NCI-H2029 treated with DMSO at 0.1 percent for 48 hours (cell line): ENCODE measurements around the gene CELF6.

ENCODE experiments used
- DNase-seq: peaks from one replicate; lab custom pipeline; 2025; lab: John Stamatoyannopoulos, UW

The CELF6 gene

GRCh38 chr15:72271895-72272212, 48.1 kb downstream of the CELF6 start:
- DNase-seq = no peak

- no peak for DNase-seq
Observed at GRCh38 chr15:72271221-72271620, 48.7 kb downstream of the CELF6 start.

- no peak for DNase-seq
Observed at GRCh38 chr15:72269739-72270138, 50.2 kb downstream of the CELF6 start.

GRCh38 chr15:72265031-72265430, 54.9 kb downstream of the CELF6 start:
- no peak for DNase-seq

GRCh38 chr15:72252663-72253299, 67.2 kb downstream of the CELF6 start:
- DNase-seq = no peak

GRCh38 chr15:72249142-72249810, 70.7 kb downstream of the CELF6 start:
- no peak for DNase-seq

- no peak for DNase-seq
Observed at GRCh38 chr15:72248514-72248913, 71.4 kb downstream of the CELF6 start.

GRCh38 chr15:72242775-72243370, 77.1 kb downstream of the CELF6 start:
- no peak for DNase-seq

- DNase-seq = no peak
Observed at GRCh38 chr15:72239652-72240051, 80.3 kb downstream of the CELF6 start.

GRCh38 chr15:72238586-72238985, 81.4 kb downstream of the CELF6 start:
- no peak for DNase-seq

- DNase-seq = no peak
Observed at GRCh38 chr15:72237853-72238224, 82.1 kb downstream of the CELF6 start.

- DNase-seq = no peak
Observed at GRCh38 chr15:72237029-72237852, 82.7 kb downstream of the CELF6 start.

- no peak for DNase-seq
Observed at GRCh38 chr15:72236381-72237003, 83.5 kb downstream of the CELF6 start.

GRCh38 chr15:72235298-72235697, 84.7 kb downstream of the CELF6 start:
- no peak for DNase-seq
